Esophagus muscularis mucosa (tissue), 3 donors: ENCODE measurements around the gene HOXD9.

ENCODE experiments used
- CTCF ChIP-seq, 3 experiments: fragments of 200-600 bp in 2 of 3; fragments of 450-650 bp in 1 of 3; sonication (generic) in 2 of 3; IDR thresholded peaks; one replicate each; pipeline ENCODE4 v1.5.1; 2017 to 2019; ENCODE audit warnings: antibody characterized with exemption in 3 of 3, mild to moderate bottlenecking in 2 of 3, moderate library complexity in 1 of 3
- POLR2A ChIP-seq: fragments of 450-650 bp; IDR thresholded peaks from one replicate; pipeline ENCODE4 v1.6.1; 2017; ENCODE audit warnings: antibody characterized with exemption, moderate library complexity, mild to moderate bottlenecking, low read depth

- TF ChIP-seq POLR2A (no peak), CTCF (IDR thresholded peaks at IDR 0.05) (no peak)
Measured at GRCh38 chr2:176132205-176133171, 10.0 kb downstream of the HOXD9 start.
